H54 (cell line): ENCODE results near the gene SLC37A2.

Experiments used
- DNase-seq: peaks from one replicate; pipeline ENCODE4 v3.0.0; 2011; ENCODE audit warnings: low spot score, mixed read lengths; ENCODE audit not compliant: insufficient read length
- FAIRE-seq: peaks from 3 replicates; lab custom pipeline; 2011; peaks lifted over from hg19 to GRCh38; lab: Jason Lieb, UNC
- POLR2A ChIP-seq: IDR thresholded peaks from 2 replicates; pipeline ENCODE4 v1.6.1; 2011; ENCODE audit warnings: low read depth, mild to moderate bottlenecking, low read length

SLC37A2 gene

GRCh38 chr11:125074511-125075241 is 11.6 kb downstream of the SLC37A2 start:
- DNase-seq (no peak), FAIRE-seq (no peak)
- TF ChIP-seq POLR2A: no peak

GRCh38 chr11:125075242-125075625 is 12.1 kb downstream of the SLC37A2 start:
- FAIRE-seq: no peak
- TF ChIP-seq POLR2A: no peak
- DNase-seq: no peak

- FAIRE-seq (no peak), DNase-seq (no peak)
- no peak for TF ChIP-seq POLR2A
These were observed 12.8 kb downstream of the SLC37A2 start for GRCh38 chr11:125075900-125076317.

- no peak for DNase-seq
- FAIRE-seq: no peak
- no peak for TF ChIP-seq POLR2A
These were observed 13.4 kb downstream of the SLC37A2 start for GRCh38 chr11:125076378-125076945.

- no peak for TF ChIP-seq POLR2A
- FAIRE-seq (no peak), DNase-seq (no peak)
These were observed 14.9 kb downstream of the SLC37A2 start for GRCh38 chr11:125078016-125078415.

GRCh38 chr11:125078516-125079140 is 15.5 kb downstream of the SLC37A2 start:
- FAIRE-seq: no peak
- TF ChIP-seq POLR2A: no peak
- no peak for DNase-seq

- TF ChIP-seq POLR2A: no peak
- FAIRE-seq: peak; percentile 91
- peak; percentile 66 for DNase-seq
These were observed 16.2 kb downstream of the SLC37A2 start for GRCh38 chr11:125079151-125079877.

- no peak for FAIRE-seq
- TF ChIP-seq POLR2A: no peak
- DNase-seq: no peak
These were observed 16.9 kb downstream of the SLC37A2 start for GRCh38 chr11:125079878-125080530.

- FAIRE-seq (no peak), DNase-seq (no peak)
- TF ChIP-seq POLR2A: no peak
These were observed 17.4 kb downstream of the SLC37A2 start for GRCh38 chr11:125080531-125080911.

GRCh38 chr11:125081098-125081798 is 18.1 kb downstream of the SLC37A2 start:
- TF ChIP-seq POLR2A: no peak
- DNase-seq: no peak
- FAIRE-seq: no peak

GRCh38 chr11:125082040-125082439 is 18.9 kb downstream of the SLC37A2 start:
- DNase-seq (no peak), FAIRE-seq (no peak)
- no peak for TF ChIP-seq POLR2A

GRCh38 chr11:125082611-125083311 is 19.7 kb downstream of the SLC37A2 start:
- no peak for TF ChIP-seq POLR2A
- FAIRE-seq (peak; percentile 96), DNase-seq (peak; percentile 66)
